Measurements from ENCODE around the gene MAVS.

DNA sequence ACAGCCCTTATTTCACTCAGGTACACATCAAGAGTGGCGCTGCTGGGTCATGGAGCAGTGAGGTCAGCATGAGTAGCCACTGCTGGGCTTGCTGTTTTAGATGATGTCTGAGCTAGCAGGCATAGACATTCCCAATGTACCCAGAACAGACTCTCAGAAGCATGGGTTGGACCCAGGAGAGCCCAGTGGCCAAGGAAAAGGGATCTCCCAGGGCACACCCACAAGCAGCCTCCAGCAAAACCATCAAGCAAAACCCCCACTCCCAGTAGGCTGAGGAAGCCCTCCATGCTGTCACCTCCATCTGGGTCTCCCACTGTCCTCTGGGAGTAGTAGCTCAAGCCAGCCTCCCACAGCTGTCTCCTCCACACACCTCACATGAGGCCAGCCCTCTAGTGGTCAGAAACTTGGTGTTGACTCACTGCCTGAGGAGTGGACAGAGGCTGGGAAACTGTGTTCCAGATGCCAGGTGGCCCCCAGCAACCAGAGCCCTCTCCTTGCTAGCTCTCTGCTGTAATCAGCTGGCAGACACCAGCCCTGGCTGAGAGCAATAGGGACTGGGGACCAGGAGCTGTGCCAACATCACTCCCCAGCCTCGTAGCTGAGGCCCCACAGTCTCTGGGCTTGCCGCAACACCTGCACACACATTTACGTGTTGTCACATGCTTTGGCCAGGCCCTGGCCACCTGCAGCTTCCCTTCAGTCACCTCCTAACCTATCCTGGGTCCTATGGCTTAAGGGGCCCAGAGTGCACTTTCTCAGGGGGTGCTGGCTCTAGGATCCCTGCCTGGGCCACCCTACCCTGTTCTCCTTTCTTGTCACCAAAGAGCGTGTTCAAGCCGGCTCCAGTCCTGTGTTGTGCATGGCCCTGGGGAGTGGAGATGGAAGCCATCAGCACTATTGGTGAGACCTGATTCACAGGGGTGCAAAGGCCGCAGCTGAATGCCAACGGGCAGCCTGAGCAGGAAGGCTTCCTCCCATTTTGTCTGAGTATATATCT lies 28.2 kb upstream of the MAVS start:
- TF ChIP-seq, protein P1, sequence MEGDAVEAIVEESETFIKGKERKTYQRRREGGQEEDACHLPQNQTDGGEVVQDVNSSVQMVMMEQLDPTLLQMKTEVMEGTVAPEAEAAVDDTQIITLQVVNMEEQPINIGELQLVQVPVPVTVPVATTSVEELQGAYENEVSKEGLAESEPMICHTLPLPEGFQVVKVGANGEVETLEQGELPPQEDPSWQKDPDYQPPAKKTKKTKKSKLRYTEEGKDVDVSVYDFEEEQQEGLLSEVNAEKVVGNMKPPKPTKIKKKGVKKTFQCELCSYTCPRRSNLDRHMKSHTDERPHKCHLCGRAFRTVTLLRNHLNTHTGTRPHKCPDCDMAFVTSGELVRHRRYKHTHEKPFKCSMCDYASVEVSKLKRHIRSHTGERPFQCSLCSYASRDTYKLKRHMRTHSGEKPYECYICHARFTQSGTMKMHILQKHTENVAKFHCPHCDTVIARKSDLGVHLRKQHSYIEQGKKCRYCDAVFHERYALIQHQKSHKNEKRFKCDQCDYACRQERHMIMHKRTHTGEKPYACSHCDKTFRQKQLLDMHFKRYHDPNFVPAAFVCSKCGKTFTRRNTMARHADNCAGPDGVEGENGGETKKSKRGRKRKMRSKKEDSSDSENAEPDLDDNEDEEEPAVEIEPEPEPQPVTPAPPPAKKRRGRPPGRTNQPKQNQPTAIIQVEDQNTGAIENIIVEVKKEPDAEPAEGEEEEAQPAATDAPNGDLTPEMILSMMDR (conservative IDR thresholded peaks at IDR 0.05 in 1 of 2, IDR thresholded peaks at IDR 0.05 in 1 of 2; ENCODE audit: extremely low read depth in 1 of 2, insufficient read depth in 1 of 2, low read depth in 1 of 2, low read length in 2 of 2): peak; percentile 63 to 73
- TF ChIP-seq EZH2 (IDR thresholded peaks at IDR 0.05; ENCODE audit: borderline replicate concordance, low read length): no peak

All from mammary epithelial cell (primary cell).